WTC11 (cell line): ENCODE data around the gene CLMP. TPM values are rescaled to one million over a fixed set of nuclear protein-coding genes. Genes with fewer than 3 reads are reported as not detected.

Experiments used
- ATAC-seq: fragments of 200-7000 bp; cut with Tn5 transposase; 2 replicates; pipeline ENCODE4 v1.10.0; 2021; ENCODE audit warnings: mild to moderate bottlenecking, moderate library complexity
- CTCF ChIA-PET: fragments of 300-600 bp; sonication (Branson Sonifier 250); formaldehyde crosslinking; loops from one replicate; lab custom pipeline; 2021; ENCODE audit warnings: antibody characterized with exemption; lab: Charles Lee
- POLR2A ChIA-PET: fragments of 350-600 bp; sonication (Branson Sonifier 250); formaldehyde crosslinking; loops from one replicate; lab custom pipeline; 2021; ENCODE audit warnings: antibody characterized with exemption; lab: Charles Lee
- DNase-seq: peaks from one replicate; pipeline ENCODE4 v3.0.0; 2021; ENCODE audit warnings: low spot score
- H3K27ac Mint-ChIP-seq: 2 replicates; pipeline ENCODE4 v1.8.0; 2021; ENCODE audit warnings: mixed read lengths
- H3K27me3 Mint-ChIP-seq: 2 replicates; pipeline ENCODE4 v1.8.0; 2021; ENCODE audit warnings: low read depth, mild to moderate bottlenecking, moderate library complexity, mixed read lengths
- H3K36me3 Mint-ChIP-seq: 2 replicates; pipeline ENCODE4 v1.8.0; 2021; ENCODE audit warnings: mixed read lengths
- H3K4me1 Mint-ChIP-seq: 2 replicates; pipeline ENCODE4 v1.8.0; 2022; ENCODE audit warnings: mixed read lengths
- H3K4me3 Mint-ChIP-seq: 2 replicates; pipeline ENCODE4 v1.8.0; 2021; ENCODE audit warnings: mild to moderate bottlenecking, moderate library complexity, mixed read lengths
- H3K9me3 Mint-ChIP-seq: 2 replicates; pipeline ENCODE4 v1.8.0; 2021; ENCODE audit warnings: mixed read lengths
- ATF1 ChIP-seq: sonication (generic); formaldehyde crosslinking; IDR thresholded peaks from 2 replicates; pipeline ENCODE4 v1.8.1; 2023; ENCODE audit warnings: mild to moderate bottlenecking, moderate library complexity, missing genetic modification reagents
- ATF2 ChIP-seq: sonication (generic); formaldehyde crosslinking; IDR thresholded peaks from 2 replicates; pipeline ENCODE4 v1.8.1; 2022; ENCODE audit warnings: low read depth, missing genetic modification reagents, borderline replicate concordance
- ATF6 ChIP-seq: sonication (generic); formaldehyde crosslinking; IDR thresholded peaks from 2 replicates; pipeline ENCODE4 v1.8.1; 2023; ENCODE audit warnings: mild to moderate bottlenecking, missing genetic modification reagents
- CREB1 ChIP-seq: sonication (generic); formaldehyde crosslinking; IDR thresholded peaks from 2 replicates; pipeline ENCODE4 v1.8.0; 2023; ENCODE audit warnings: mild to moderate bottlenecking, missing genetic modification reagents
- E2F5 ChIP-seq: sonication (generic); formaldehyde crosslinking; IDR thresholded peaks from 2 replicates; pipeline ENCODE4 v1.8.1; 2022; ENCODE audit warnings: mild to moderate bottlenecking, moderate library complexity, missing genetic modification reagents
- FOXJ3 ChIP-seq: sonication (generic); formaldehyde crosslinking; IDR thresholded peaks from 2 replicates; pipeline ENCODE4 v1.9.0; 2021; ENCODE audit warnings: missing genetic modification reagents, mild to moderate bottlenecking, borderline replicate concordance
- FOXP1 ChIP-seq: sonication (generic); formaldehyde crosslinking; IDR thresholded peaks from 2 replicates; pipeline ENCODE4 v1.8.0; 2022; ENCODE audit warnings: missing genetic modification reagents, mild to moderate bottlenecking, moderate library complexity, borderline replicate concordance
- IRF1 ChIP-seq: sonication (generic); formaldehyde crosslinking; IDR thresholded peaks from 2 replicates; pipeline ENCODE4 v1.8.0; 2023; ENCODE audit warnings: missing genetic modification reagents
- MLX ChIP-seq: sonication (generic); formaldehyde crosslinking; IDR thresholded peaks from 2 replicates; pipeline ENCODE4 v1.8.1; 2023; ENCODE audit warnings: mild to moderate bottlenecking, missing genetic modification reagents, moderate library complexity
- MXD4 ChIP-seq: fragments of 250-450 bp; sonication (Bioruptor Pico); IDR thresholded peaks from 2 replicates; pipeline ENCODE4 v1.8.0; 2021; ENCODE audit warnings: mild to moderate bottlenecking, moderate library complexity, borderline replicate concordance
- SMAD4 ChIP-seq: sonication (generic); formaldehyde crosslinking; IDR thresholded peaks from 2 replicates; pipeline ENCODE4 v1.8.0; 2022; ENCODE audit warnings: mild to moderate bottlenecking, missing genetic modification reagents
- SP1 ChIP-seq: sonication (generic); formaldehyde crosslinking; conservative IDR thresholded peaks from 2 replicates; pipeline ENCODE4 v1.8.1; 2022; ENCODE audit warnings: missing genetic modification reagents
- ZBTB43 ChIP-seq: sonication (generic); formaldehyde crosslinking; IDR thresholded peaks from 2 replicates; pipeline ENCODE4 v1.8.1; 2023; ENCODE audit warnings: mild to moderate bottlenecking, missing genetic modification reagents
- ZNF138 ChIP-seq: sonication (generic); formaldehyde crosslinking; conservative IDR thresholded peaks from 2 replicates; pipeline ENCODE4 v1.8.1; 2022; ENCODE audit warnings: mild to moderate bottlenecking, moderate library complexity, missing genetic modification reagents
- ZNF219 ChIP-seq: sonication (generic); formaldehyde crosslinking; IDR thresholded peaks from 2 replicates; pipeline ENCODE4 v1.8.0; 2023; ENCODE audit warnings: missing genetic modification reagents, mild to moderate bottlenecking, borderline replicate concordance
- ZNF532 ChIP-seq: fragments of 250-450 bp; sonication (Bioruptor Pico); IDR thresholded peaks from 2 replicates; pipeline ENCODE4 v1.9.0; 2021; ENCODE audit warnings: mild to moderate bottlenecking, borderline replicate concordance
- total RNA-seq: library from RNA; stranded (reverse); gene quantifications from 3 replicates; pipeline ENCODE4 v1.2.3, GENCODE V29; 2021

Gene CLMP
- total RNA-seq, 1 experiment from 2014 or later = 20.0 TPM

- POLR2A ChIA-PET = no interaction called here
- Mint-ChIP-seq H3K4me1 (peaks cover 18% of the 10 kb centered on the region), H3K36me3 (no peaks in the 10 kb centered on the region), H3K9me3 (peaks cover 3% of the 10 kb centered on the region), H3K27me3 (peaks cover 3% of the 10 kb centered on the region; the same call in 1 of the 2 replicates), H3K4me3 (no peak overlapping the region), H3K27ac (no peak overlapping the region)
- ATAC-seq = no peak
- TF ChIP-seq ZNF532 (CRISPR knock-in tag) = no peak
- TF ChIP-seq SP1 = no peak
- no peak for TF ChIP-seq ZNF219
- no peak for TF ChIP-seq MXD4 (CRISPR knock-in tag)
- CTCF ChIA-PET = interaction anchor here (0.6 to 2.4 kb wide), 3 partner anchors 62 to 125 kb away, joined by 3 to 9 read pairs (median 4); no protein-coding TSS in a partner anchor
- no peak for DNase-seq
Observed at GRCh38 chr11:123227763-123228495, 32.9 kb upstream of the CLMP start.

GRCh38 chr11:123221584-123221983 is 26.5 kb upstream of the CLMP start:
- no peak for DNase-seq
- Mint-ChIP-seq H3K36me3 (no peaks in the 10 kb centered on the region), H3K4me1 (peaks cover 26% of the 10 kb centered on the region), H3K27me3 (no peaks in the 10 kb centered on the region; the same call in 1 of the 2 replicates), H3K4me3 (no peak overlapping the region), H3K9me3 (peaks cover 23% of the 10 kb centered on the region), H3K27ac (no peak overlapping the region)
- TF ChIP-seq IRF1 = no peak
- no peak for TF ChIP-seq ATF1 (CRISPR knock-in tag)
- TF ChIP-seq SMAD4 (CRISPR knock-in tag) = no peak
- TF ChIP-seq FOXJ3 (CRISPR knock-in tag) = no peak
- TF ChIP-seq MXD4 (CRISPR knock-in tag) = no peak
- TF ChIP-seq ZBTB43 (CRISPR knock-in tag) = no peak
- TF ChIP-seq ATF2 (CRISPR knock-in tag) = no peak
- no peak for TF ChIP-seq ZNF138 (CRISPR knock-in tag)
- TF ChIP-seq E2F5 (CRISPR knock-in tag) = no peak
- TF ChIP-seq ATF6 (CRISPR knock-in tag) = no peak
- no peak for TF ChIP-seq MLX (CRISPR knock-in tag)
- no peak for TF ChIP-seq FOXP1 (CRISPR knock-in tag)
- no peak for TF ChIP-seq CREB1 (CRISPR knock-in tag)
- ChIA-PET POLR2A (no interaction called here), CTCF (no interaction called here)
- no peak for ATAC-seq
